Fibroblast of lung (primary cell): Measurements from ENCODE around the gene CC2D2A.

ENCODE experiments used
- CTCF ChIP-seq, 2 donors: IDR thresholded peaks in 1 of 2; conservative IDR thresholded peaks in 1 of 2; 1 replicate in 1 of 2; 2 replicates in 1 of 2; pipeline ENCODE4 v1.5.1; 2011 to 2012; ENCODE audit warnings: low read length in 2 of 2, control low read depth in 1 of 2, inconsistent platforms in 1 of 2, low read depth in 1 of 2, mild to moderate bottlenecking in 1 of 2
- EZH2 ChIP-seq: IDR thresholded peaks from 2 replicates; pipeline ENCODE4 v1.5.1; 2012; ENCODE audit warnings: low read length, control low read depth, mild to moderate bottlenecking; ENCODE audit errors: missing control alignments

- TF ChIP-seq CTCF (conservative IDR thresholded peaks at IDR 0.05 in 1 of 2, IDR thresholded peaks at IDR 0.05 in 1 of 2; ENCODE audit: low read depth in 1 of 2, low read length in 2 of 2) (no peak), EZH2 (no peak)
These were observed 94.2 kb downstream of the CC2D2A start for GRCh38 chr4:15563871-15564270.
